H7 (cell line): ENCODE data around the gene MFSD1. TPM values are rescaled to one million over a fixed set of nuclear protein-coding genes. Genes with fewer than 3 reads are reported as not detected.

Source experiments
- DNase-seq: peaks from one replicate; pipeline ENCODE4 v3.0.0; 2012
- H3K27me3 ChIP-seq: 2 replicates; pipeline ENCODE4 v1.6.0; 2011; ENCODE audit warnings: mild to moderate bottlenecking, low read length; ENCODE audit not compliant: control insufficient read depth, insufficient read depth
- H3K36me3 ChIP-seq: replicated peaks from 2 replicates; pipeline ENCODE4 v1.5.1; 2011; ENCODE audit warnings: low read length; ENCODE audit not compliant: control insufficient read depth, insufficient read depth
- H3K4me3 ChIP-seq: 2 replicates; pipeline ENCODE4 v1.5.1; 2011; ENCODE audit warnings: low read depth, mild to moderate bottlenecking, control low read depth, low read length, moderate library complexity; ENCODE audit not compliant: insufficient read depth
- total RNA-seq: library from RNA; depleted of rRNA; stranded (reverse); fragments of >200 nt; shearing (Covaris generic); gene quantifications from 2 replicates; pipeline ENCODE4 v1.2.3, GENCODE V29; 2014

The MFSD1 gene
- total RNA-seq, 1 experiment from 2014 or later: 9.3 TPM

- H3K36me3 ChIP-seq: no peaks in the 10 kb centered on the region
- H3K27me3 ChIP-seq: no peaks in the 10 kb centered on the region
- DNase-seq: no peak
- H3K4me3 ChIP-seq: no peak overlapping the region
Observed at GRCh38 chr3:158771577-158771976, 30.3 kb upstream of the MFSD1 start.

GRCh38 chr3:158771982-158772381 lies 29.9 kb upstream of the MFSD1 start:
- no peaks in the 10 kb centered on the region for H3K36me3 ChIP-seq
- DNase-seq: no peak
- H3K4me3 ChIP-seq: no peak overlapping the region
- no peaks in the 10 kb centered on the region for H3K27me3 ChIP-seq

DNA sequence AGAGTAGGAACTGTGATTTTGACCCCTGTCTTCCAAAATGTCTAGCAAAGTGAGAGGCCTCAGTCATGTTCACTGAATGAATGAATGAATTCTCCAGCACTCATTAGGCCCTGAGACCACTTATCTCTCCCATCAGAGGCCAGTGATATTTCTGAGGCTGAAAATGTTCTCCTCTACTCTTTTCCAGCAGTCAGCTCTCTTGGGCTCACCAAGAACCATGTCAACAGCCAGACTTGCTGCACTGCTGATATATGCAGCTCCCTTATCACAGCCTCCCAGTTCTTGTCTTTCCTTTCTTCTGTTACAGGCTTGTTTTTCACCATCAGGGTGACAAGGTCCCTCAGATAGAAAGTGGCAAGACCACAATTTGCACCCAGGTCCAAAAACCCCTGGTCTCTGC lies 28.7 kb upstream of the MFSD1 start:
- Histone ChIP-seq H3K4me3 (no peak overlapping the region), H3K27me3 (no peaks in the 10 kb centered on the region), H3K36me3 (no peaks in the 10 kb centered on the region)
- no peak for DNase-seq

DNA sequence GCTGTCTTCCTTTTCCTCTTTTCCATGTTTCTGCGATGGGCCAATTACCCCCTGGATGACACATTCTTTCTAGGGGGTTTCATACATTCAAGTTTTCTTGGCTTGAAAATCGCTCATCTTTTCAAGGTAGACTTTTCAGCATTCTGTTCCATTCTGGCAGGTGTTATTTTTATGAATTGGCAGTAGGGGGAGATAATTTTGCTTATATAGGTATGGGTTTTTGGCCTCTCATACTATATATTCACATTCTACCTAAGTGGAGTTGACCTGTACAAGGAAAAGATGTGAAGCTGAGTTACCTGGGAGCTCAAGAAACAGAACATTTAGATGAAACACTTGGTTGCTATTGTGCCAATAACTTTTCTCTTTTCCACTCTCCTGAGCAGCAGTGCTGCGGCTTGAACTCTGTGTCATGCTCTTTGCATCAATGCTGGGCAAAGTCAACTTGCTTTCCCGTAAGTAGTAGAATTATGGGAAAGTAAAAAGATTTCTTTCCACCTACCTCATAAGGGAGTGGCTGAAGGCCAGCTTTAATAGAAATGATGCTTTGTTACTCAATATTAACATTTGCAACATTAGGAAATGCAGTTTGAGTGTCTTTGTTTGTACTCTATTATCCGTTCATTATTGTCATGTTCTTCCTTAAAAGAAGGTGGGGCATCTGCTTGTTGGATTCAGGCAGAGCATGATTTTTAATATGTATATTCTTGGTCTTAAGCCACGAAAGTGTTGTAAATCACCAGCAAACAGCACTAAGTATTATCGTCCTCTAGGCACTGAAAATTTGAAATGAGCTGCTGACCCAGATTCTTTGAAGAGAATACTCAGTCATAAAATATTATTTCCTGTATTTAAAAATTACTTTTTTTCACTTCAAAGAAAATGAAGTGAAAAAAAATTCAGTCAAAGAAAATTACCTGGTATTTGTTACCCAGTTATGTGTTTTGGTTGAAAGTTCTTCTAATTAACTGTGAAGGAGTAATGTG lies 27.7 kb upstream of the MFSD1 start:
- Histone ChIP-seq H3K36me3 (no peaks in the 10 kb centered on the region), H3K4me3 (no peak overlapping the region), H3K27me3 (no peaks in the 10 kb centered on the region)
- DNase-seq: no peak

GRCh38 chr3:158774965-158775364 lies 26.9 kb upstream of the MFSD1 start:
- no peak for DNase-seq
- H3K4me3 ChIP-seq: no peak overlapping the region
- H3K27me3 ChIP-seq: no peaks in the 10 kb centered on the region
- no peaks in the 10 kb centered on the region for H3K36me3 ChIP-seq

- H3K4me3 ChIP-seq: no peak overlapping the region
- no peaks in the 10 kb centered on the region for H3K36me3 ChIP-seq
- no peaks in the 10 kb centered on the region for H3K27me3 ChIP-seq
- DNase-seq: no peak
Observed at GRCh38 chr3:158775426-158776410, 26.1 kb upstream of the MFSD1 start.

GRCh38 chr3:158776531-158776930 lies 25.3 kb upstream of the MFSD1 start:
- DNase-seq: no peak
- H3K36me3 ChIP-seq: no peaks in the 10 kb centered on the region
- no peaks in the 10 kb centered on the region for H3K27me3 ChIP-seq
- H3K4me3 ChIP-seq: no peak overlapping the region

- H3K36me3 ChIP-seq: no peaks in the 10 kb centered on the region
Observed at GRCh38 chr3:158777161-158777873, 24.5 kb upstream of the MFSD1 start.

GRCh38 chr3:158780766-158781165 lies 21.1 kb upstream of the MFSD1 start:
- H3K27me3 ChIP-seq: no peaks in the 10 kb centered on the region
- no peaks in the 10 kb centered on the region for H3K36me3 ChIP-seq
- no peak overlapping the region for H3K4me3 ChIP-seq
- DNase-seq: no peak

More at GRCh38 chr3:158777161-158777873, 24.5 kb upstream of the MFSD1 start:
- no peak overlapping the region for H3K4me3 ChIP-seq
- DNase-seq: no peak
- no peaks in the 10 kb centered on the region for H3K27me3 ChIP-seq

DNA sequence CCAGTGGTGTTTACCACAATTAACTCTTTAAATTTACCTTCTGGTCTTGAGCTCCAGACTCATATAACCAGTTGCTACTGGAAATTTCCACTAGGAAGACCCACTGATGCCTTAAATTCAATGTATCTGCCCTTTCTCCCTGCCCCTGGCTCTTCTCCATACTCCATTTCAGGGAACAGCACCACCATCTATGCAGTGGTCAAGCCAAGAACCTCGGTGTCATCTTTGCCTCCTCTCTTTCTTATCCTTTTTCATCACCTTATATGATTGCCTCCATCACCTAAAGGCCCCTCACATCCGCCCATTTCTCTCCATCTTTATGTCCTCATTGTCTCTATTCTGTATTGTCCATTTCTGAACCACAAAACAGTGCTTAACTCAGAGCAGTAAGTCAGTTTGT lies 20.7 kb upstream of the MFSD1 start:
- Histone ChIP-seq H3K27me3 (no peaks in the 10 kb centered on the region), H3K4me3 (no peak overlapping the region), H3K36me3 (no peaks in the 10 kb centered on the region)
- DNase-seq: no peak

DNA sequence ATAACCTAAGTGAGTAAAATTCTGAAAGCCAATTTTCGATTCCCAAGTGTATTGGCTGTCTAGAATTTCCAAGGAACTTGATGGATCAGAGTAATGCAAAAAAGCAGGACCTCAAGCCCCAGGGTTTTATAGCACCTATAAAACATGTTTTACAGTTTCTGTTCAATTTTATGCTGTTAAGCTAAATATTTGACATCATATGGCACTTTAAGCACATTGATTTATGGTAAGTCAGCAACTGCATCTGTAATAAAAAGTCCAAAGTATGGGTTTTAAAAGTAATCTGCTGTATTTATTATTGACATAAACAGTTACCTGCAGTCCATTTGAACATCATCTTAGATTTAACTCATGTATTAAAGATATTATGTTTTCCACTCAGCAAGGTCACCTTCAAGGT lies 20.0 kb upstream of the MFSD1 start:
- H3K36me3 ChIP-seq: no peaks in the 10 kb centered on the region
- DNase-seq: no peak
- no peak overlapping the region for H3K4me3 ChIP-seq
- H3K27me3 ChIP-seq: no peaks in the 10 kb centered on the region

DNA sequence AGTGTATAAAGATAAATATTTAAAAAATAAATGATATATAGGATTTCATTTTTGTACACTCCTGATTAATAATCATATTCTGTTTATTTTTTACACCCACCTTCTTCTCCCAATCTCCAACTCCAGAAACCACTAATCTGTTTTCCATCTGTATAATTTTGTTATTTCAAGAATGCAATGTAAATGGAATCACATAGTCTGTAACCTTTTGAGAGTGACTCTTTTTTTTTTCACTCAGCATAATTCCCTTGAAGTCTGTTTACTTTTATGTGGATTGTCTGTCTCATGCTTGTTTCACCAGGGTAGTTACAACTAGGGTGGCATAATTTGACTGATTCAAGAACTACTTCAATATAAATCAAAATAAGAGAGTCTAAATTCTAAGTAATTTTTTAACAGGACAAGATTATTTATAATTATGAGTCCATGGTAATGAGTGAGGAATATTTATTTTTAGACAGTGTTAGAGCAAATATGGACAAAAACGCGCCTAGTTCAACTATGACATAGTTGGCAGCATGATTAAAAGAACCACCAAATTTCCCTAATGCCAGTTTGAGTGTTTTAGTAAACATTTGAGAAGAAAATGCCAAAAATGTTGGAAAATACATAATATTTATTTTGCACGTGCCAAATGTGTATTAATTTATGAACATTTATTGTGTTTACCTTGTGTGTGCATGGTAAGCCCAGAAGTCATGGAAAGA lies 19.4 kb upstream of the MFSD1 start:
- no peaks in the 10 kb centered on the region for H3K27me3 ChIP-seq
- no peaks in the 10 kb centered on the region for H3K36me3 ChIP-seq
- no peak for DNase-seq
- no peak overlapping the region for H3K4me3 ChIP-seq

DNA sequence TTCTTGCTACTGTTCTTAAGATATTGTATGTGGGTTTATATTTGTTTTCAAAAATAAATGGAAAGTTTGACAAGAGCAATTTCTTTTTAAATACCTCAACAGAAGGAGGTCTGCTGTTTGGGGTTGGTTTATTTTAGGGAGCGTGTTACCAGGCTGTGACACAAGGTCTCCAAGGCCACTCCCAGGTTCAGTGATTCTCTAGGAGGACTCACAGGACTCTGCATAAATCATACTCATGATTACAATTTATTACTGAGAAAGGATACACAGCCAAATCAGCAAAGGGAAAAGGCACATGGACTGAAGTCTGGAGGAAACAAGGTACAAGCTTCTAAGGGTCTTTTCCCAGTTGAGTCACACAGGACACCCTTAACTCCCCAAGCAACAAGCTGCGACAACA lies 18.8 kb upstream of the MFSD1 start:
- Histone ChIP-seq H3K27me3 (no peaks in the 10 kb centered on the region), H3K36me3 (no peaks in the 10 kb centered on the region), H3K4me3 (no peak overlapping the region)
- no peak for DNase-seq

- no peak for DNase-seq
- no peak overlapping the region for H3K4me3 ChIP-seq
- H3K27me3 ChIP-seq: no peaks in the 10 kb centered on the region
- no peaks in the 10 kb centered on the region for H3K36me3 ChIP-seq
Observed at GRCh38 chr3:158785972-158786371, 15.9 kb upstream of the MFSD1 start.
